Astrocyte (in vitro differentiated cells and primary cell): ENCODE results near the gene SNAP29. TPM values are rescaled to one million over a fixed set of nuclear protein-coding genes. Genes with fewer than 3 reads are reported as not detected.

ENCODE experiments used
- DNase-seq: peaks from one replicate; pipeline ENCODE4 v3.0.0-alpha.2; 2010; ENCODE audit warnings: low read depth
- FAIRE-seq: peaks from 2 replicates; lab custom pipeline; 2011; peaks lifted over from hg19 to GRCh38; lab: Jason Lieb, UNC
- H2AFZ ChIP-seq: 2 replicates; pipeline ENCODE4 v1.6.0; 2012; ENCODE audit warnings: low read depth, low read length, inconsistent platforms
- H3K27ac ChIP-seq: 2 replicates; pipeline ENCODE4 v1.5.1; 2011; ENCODE audit warnings: low read depth, low read length, inconsistent platforms
- H3K27me3 ChIP-seq: 2 replicates; pipeline ENCODE4 v1.6.0; 2011; ENCODE audit warnings: low read length, inconsistent platforms; ENCODE audit not compliant: insufficient read depth
- H3K36me3 ChIP-seq: 2 replicates; pipeline ENCODE4 v1.5.1; 2011; ENCODE audit warnings: low read length, inconsistent platforms; ENCODE audit not compliant: insufficient read depth
- H3K4me1 ChIP-seq: 2 replicates; pipeline ENCODE4 v1.5.1; 2011; ENCODE audit warnings: low read length, inconsistent platforms; ENCODE audit not compliant: insufficient read depth
- H3K4me2 ChIP-seq: 2 replicates; pipeline ENCODE4 v1.6.0; 2012; ENCODE audit warnings: low read length, inconsistent platforms
- H3K4me3 ChIP-seq: 2 replicates; pipeline ENCODE4 v1.5.1; 2011; ENCODE audit warnings: low read depth, mild to moderate bottlenecking, low read length, inconsistent platforms; ENCODE audit not compliant: insufficient read depth
- H3K79me2 ChIP-seq: 2 replicates; pipeline ENCODE4 v1.6.0; 2012; ENCODE audit warnings: mild to moderate bottlenecking, low read length, inconsistent platforms; ENCODE audit not compliant: insufficient read depth
- H3K9ac ChIP-seq: 2 replicates; pipeline ENCODE4 v1.6.0; 2012; ENCODE audit warnings: mild to moderate bottlenecking, low read length, inconsistent platforms
- H3K9me3 ChIP-seq: 2 replicates; pipeline ENCODE4 v1.5.1; 2012; ENCODE audit warnings: low read depth, mild to moderate bottlenecking, low read length, inconsistent platforms; ENCODE audit not compliant: insufficient read depth
- H4K20me1 ChIP-seq: 2 replicates; pipeline ENCODE4 v1.6.0; 2012; ENCODE audit warnings: low read length, inconsistent platforms; ENCODE audit not compliant: insufficient read depth
- H3K27ac Mint-ChIP-seq: one replicate; pipeline ENCODE4 v1.8.0; 2021; ENCODE audit warnings: mild to moderate bottlenecking, mixed read lengths; ENCODE audit not compliant: unreplicated experiment
- H3K27me3 Mint-ChIP-seq: one replicate; pipeline ENCODE4 v1.8.0; 2021; ENCODE audit warnings: low read depth, mixed read lengths; ENCODE audit not compliant: unreplicated experiment
- H3K36me3 Mint-ChIP-seq: one replicate; pipeline ENCODE4 v1.8.0; 2021; ENCODE audit warnings: low read depth, mixed read lengths; ENCODE audit not compliant: unreplicated experiment
- H3K4me1 Mint-ChIP-seq: one replicate; pipeline ENCODE4 v1.8.0; 2021; ENCODE audit warnings: low read depth, mixed read lengths; ENCODE audit not compliant: unreplicated experiment
- H3K4me3 Mint-ChIP-seq: one replicate; pipeline ENCODE4 v1.8.0; 2021; ENCODE audit warnings: mild to moderate bottlenecking, moderate library complexity, mixed read lengths; ENCODE audit not compliant: unreplicated experiment
- H3K9me3 Mint-ChIP-seq: one replicate; pipeline ENCODE4 v1.8.0; 2021; ENCODE audit warnings: mild to moderate bottlenecking, mixed read lengths; ENCODE audit not compliant: unreplicated experiment
- EZH2 ChIP-seq: IDR thresholded peaks from 2 replicates; pipeline ENCODE4 v1.6.1; 2012; ENCODE audit warnings: mild to moderate bottlenecking, low read length, inconsistent platforms; ENCODE audit not compliant: insufficient read depth
- total RNA-seq: library from RNA; stranded (reverse); gene quantifications from 2 replicates; pipeline ENCODE4 v1.2.1, GENCODE V29; 2021
- TF ChIP-seq, protein P1 (sequence below): IDR thresholded peaks from 2 replicates; pipeline ENCODE4 v1.5.1; 2011; ENCODE audit warnings: low read depth, mild to moderate bottlenecking, inconsistent platforms, low read length, moderate library complexity; ENCODE audit not compliant: insufficient read depth

The SNAP29 gene
- total RNA-seq, 1 donor from 2014 or later = 19.6 TPM

DNA sequence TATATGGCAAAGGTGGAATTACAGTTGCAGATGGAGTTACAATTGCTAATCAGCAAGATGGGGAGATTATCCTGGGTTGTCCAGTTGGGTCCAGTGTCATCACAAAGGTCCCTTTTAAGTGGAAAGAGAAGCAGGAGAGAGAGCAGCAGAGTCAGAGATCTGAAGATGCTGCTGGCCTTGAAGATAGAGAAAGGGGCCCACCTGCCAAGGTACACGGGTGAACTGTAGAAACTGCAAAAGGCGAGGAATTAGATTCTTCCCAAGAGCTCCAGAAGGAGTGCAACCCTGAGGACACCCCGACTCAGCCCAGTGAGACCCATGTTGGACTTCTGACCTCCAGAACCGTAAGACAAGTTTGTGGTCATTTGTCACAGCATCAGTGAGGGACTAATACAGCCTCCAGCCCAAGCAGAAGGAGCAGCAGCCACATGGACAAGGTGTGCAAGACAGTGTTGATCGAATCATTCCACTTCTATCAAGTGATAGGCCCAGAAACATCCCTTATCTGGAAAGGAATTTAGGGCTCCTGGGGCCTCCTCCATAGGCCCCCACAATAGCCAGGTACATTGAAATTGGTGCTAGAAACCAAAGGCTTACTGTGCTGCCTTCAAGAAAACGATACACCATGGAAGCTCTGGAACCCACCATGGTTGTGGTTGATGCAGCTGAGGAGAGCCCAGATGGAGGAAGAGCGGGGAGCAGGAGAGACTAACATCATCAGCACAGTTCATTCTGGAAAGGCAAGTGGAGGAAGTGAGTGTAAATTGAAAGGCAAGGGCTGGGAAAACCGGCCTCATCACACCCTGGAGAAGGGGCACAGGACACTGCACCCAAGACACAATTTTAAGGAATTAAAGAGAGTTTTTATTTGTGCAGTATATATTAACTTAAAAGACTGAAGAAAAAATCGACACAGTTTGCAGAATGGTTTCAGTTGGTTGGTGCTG is 23.3 kb downstream of the SNAP29 start:
- H3K4me1 ChIP-seq = no peaks in the 10 kb centered on the region
- no peak for DNase-seq
- Mint-ChIP-seq H3K4me3 (no peak overlapping the region), H3K9me3 (no peaks in the 10 kb centered on the region), H3K36me3 (peaks cover 13% of the 10 kb centered on the region), H3K27ac (no peak overlapping the region), H3K27me3 (no peaks in the 10 kb centered on the region), H3K4me1 (peaks cover under 1% of the 10 kb centered on the region)
- H3K36me3 ChIP-seq = peaks cover 10% of the 10 kb centered on the region
- TF ChIP-seq EZH2 = no peak
- TF ChIP-seq, protein P1, sequence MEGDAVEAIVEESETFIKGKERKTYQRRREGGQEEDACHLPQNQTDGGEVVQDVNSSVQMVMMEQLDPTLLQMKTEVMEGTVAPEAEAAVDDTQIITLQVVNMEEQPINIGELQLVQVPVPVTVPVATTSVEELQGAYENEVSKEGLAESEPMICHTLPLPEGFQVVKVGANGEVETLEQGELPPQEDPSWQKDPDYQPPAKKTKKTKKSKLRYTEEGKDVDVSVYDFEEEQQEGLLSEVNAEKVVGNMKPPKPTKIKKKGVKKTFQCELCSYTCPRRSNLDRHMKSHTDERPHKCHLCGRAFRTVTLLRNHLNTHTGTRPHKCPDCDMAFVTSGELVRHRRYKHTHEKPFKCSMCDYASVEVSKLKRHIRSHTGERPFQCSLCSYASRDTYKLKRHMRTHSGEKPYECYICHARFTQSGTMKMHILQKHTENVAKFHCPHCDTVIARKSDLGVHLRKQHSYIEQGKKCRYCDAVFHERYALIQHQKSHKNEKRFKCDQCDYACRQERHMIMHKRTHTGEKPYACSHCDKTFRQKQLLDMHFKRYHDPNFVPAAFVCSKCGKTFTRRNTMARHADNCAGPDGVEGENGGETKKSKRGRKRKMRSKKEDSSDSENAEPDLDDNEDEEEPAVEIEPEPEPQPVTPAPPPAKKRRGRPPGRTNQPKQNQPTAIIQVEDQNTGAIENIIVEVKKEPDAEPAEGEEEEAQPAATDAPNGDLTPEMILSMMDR = no peak
- no peak overlapping the region for H3K9ac ChIP-seq
- no peak for FAIRE-seq
- no peaks in the 10 kb centered on the region for H3K79me2 ChIP-seq
- no peak overlapping the region for H3K4me3 ChIP-seq
- H4K20me1 ChIP-seq = peaks cover 7% of the 10 kb centered on the region
- no peaks in the 10 kb centered on the region for H3K27me3 ChIP-seq
- H3K4me2 ChIP-seq = no peak overlapping the region
- H3K9me3 ChIP-seq = no peaks in the 10 kb centered on the region
- H2AFZ ChIP-seq = no peak overlapping the region
- H3K27ac ChIP-seq = no peak overlapping the region

GRCh38 chr22:20882855-20883254 is 24.0 kb downstream of the SNAP29 start:
- Mint-ChIP-seq H3K27ac (no peak overlapping the region), H3K27me3 (no peaks in the 10 kb centered on the region), H3K4me1 (peaks cover 5% of the 10 kb centered on the region), H3K4me3 (no peak overlapping the region), H3K36me3 (peaks cover 16% of the 10 kb centered on the region), H3K9me3 (no peaks in the 10 kb centered on the region)
- FAIRE-seq (no peak), DNase-seq (no peak)
- H3K9me3 ChIP-seq = no peaks in the 10 kb centered on the region
- no peak for TF ChIP-seq EZH2
- TF ChIP-seq, protein P1 = no peak
- peaks cover 10% of the 10 kb centered on the region for H4K20me1 ChIP-seq
- no peak overlapping the region for H3K4me3 ChIP-seq
- H3K4me2 ChIP-seq = no peak overlapping the region
- H3K9ac ChIP-seq = no peak overlapping the region
- no peaks in the 10 kb centered on the region for H3K4me1 ChIP-seq
- no peak overlapping the region for H3K27ac ChIP-seq
- peaks cover 10% of the 10 kb centered on the region for H3K36me3 ChIP-seq
- H2AFZ ChIP-seq = no peak overlapping the region
- H3K27me3 ChIP-seq = no peaks in the 10 kb centered on the region
- H3K79me2 ChIP-seq = no peaks in the 10 kb centered on the region

GRCh38 chr22:20884454-20884853 is 25.6 kb downstream of the SNAP29 start:
- Mint-ChIP-seq H3K36me3 (peaks cover 19% of the 10 kb centered on the region), H3K27ac (no peak overlapping the region), H3K4me3 (no peak overlapping the region), H3K4me1 (peaks cover 7% of the 10 kb centered on the region), H3K9me3 (no peaks in the 10 kb centered on the region), H3K27me3 (no peaks in the 10 kb centered on the region)
- DNase-seq (no peak), FAIRE-seq (no peak)
- Histone ChIP-seq H3K4me3 (no peak overlapping the region), H3K79me2 (no peaks in the 10 kb centered on the region), H3K9ac (no peak overlapping the region), H3K27me3 (no peaks in the 10 kb centered on the region), H3K9me3 (no peaks in the 10 kb centered on the region), H4K20me1 (peaks cover 10% of the 10 kb centered on the region), H3K36me3 (peaks cover 19% of the 10 kb centered on the region), H2AFZ (no peak overlapping the region), H3K4me1 (no peaks in the 10 kb centered on the region), H3K4me2 (no peak overlapping the region), H3K27ac (no peak overlapping the region)
- no peak for TF ChIP-seq EZH2
- TF ChIP-seq, protein P1 = no peak
